Duodenal mucosa (tissue), 2 donors: ENCODE measurements around the gene CDK2AP2.

Experiments used
- H3K27ac ChIP-seq: one replicate; pipeline ENCODE4 v1.7.0; 2013; ENCODE audit warnings: low read depth, low read length
- H3K27me3 ChIP-seq, 2 donors: one replicate each; pipeline ENCODE4 v1.7.0; 2013; ENCODE audit warnings: low read length in 2 of 2, control low read depth in 1 of 2; ENCODE audit not compliant: insufficient read depth in 2 of 2, control insufficient read depth in 1 of 2
- H3K36me3 ChIP-seq, 2 donors: one replicate each; pipeline ENCODE4 v1.7.0; 2013; ENCODE audit warnings: low read length in 2 of 2, control low read depth in 1 of 2; ENCODE audit not compliant: insufficient read depth in 2 of 2, control insufficient read depth in 1 of 2
- H3K4me1 ChIP-seq, 2 donors: one replicate each; pipeline ENCODE4 v1.7.0; 2013; ENCODE audit warnings: low read length in 2 of 2, control low read depth in 1 of 2; ENCODE audit not compliant: insufficient read depth in 2 of 2, control insufficient read depth in 1 of 2
- H3K4me3 ChIP-seq, 2 donors: one replicate each; pipeline ENCODE4 v1.7.0; 2013; ENCODE audit warnings: low read length in 2 of 2, low read depth in 1 of 2
- H3K9ac ChIP-seq, 2 donors: one replicate each; pipeline ENCODE4 v1.7.0; 2013; ENCODE audit warnings: low read length in 2 of 2, low read depth in 1 of 2
- H3K9me3 ChIP-seq, 2 donors: one replicate each; pipeline ENCODE4 v1.7.0; 2013; ENCODE audit warnings: low read length in 2 of 2, control low read depth in 1 of 2; ENCODE audit not compliant: control insufficient read depth in 1 of 2

CDK2AP2 gene

GRCh38 chr11:67542169-67542568, 34.2 kb upstream of the CDK2AP2 start:
- Histone ChIP-seq H3K4me3 (no peak overlapping the region), H3K36me3 (no peaks in the 10 kb centered on the region), H3K27me3 (no peaks in the 10 kb centered on the region), H3K27ac (no peak overlapping the region), H3K4me1 (peaks cover 18 to 20% of the 10 kb centered on the region in 2 donors), H3K9ac (no peak overlapping the region), H3K9me3 (no peaks in the 10 kb centered on the region)

DNA sequence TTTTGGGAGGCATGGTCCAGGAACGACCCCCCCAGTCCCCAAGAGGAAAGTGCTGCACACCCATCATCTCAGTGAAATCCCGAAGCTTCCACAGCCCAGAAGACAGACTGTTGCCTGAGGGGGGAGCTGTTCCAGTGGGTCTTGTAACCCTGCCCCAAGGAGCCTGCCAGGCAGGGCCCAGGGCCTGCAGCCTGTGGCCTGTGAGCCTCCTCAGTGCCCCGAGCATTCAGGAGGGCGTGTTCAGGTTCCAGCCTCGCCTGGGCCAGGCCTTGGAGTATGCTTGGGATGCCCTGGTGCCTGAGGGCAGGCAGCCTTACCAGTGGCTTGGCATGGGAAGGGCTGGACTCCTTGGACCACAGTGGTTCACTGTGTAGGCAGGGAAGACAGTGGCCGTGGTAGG, 33.2 kb upstream of the CDK2AP2 start:
- Histone ChIP-seq H3K9ac (no peak overlapping the region), H3K27ac (no peak overlapping the region), H3K4me3 (no peak overlapping the region), H3K4me1 (peaks cover 20 to 26% of the 10 kb centered on the region in 2 donors), H3K36me3 (no peaks in the 10 kb centered on the region), H3K9me3 (no peaks in the 10 kb centered on the region), H3K27me3 (no peaks in the 10 kb centered on the region)

DNA sequence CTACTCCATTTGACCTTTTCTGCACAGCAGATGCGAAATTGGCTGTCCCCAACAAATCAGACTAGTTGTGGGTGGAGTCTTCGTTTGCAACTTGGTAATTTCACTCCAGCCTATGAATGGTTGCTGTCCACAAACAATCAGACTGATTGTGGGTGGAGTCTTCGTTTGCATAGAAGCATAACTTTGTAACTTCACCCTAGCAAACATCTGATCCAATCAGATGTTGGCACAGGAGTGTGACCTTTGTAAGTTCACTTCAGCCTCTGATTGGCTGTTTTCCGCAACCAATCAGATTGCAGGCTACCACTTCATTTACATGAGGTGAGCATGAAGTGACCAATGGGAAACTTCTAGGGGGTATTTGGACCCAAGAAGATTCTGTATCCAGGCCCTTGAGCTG, 31.6 kb upstream of the CDK2AP2 start:
- no peaks in the 10 kb centered on the region for H3K27me3 ChIP-seq
- H3K4me3 ChIP-seq, result no peak overlapping the region
- H3K9me3 ChIP-seq, result peaks cover 0 to 2% of the 10 kb centered on the region in 2 donors
- no peak overlapping the region for H3K9ac ChIP-seq
- no peaks in the 10 kb centered on the region for H3K36me3 ChIP-seq
- no peak overlapping the region for H3K27ac ChIP-seq
- peaks cover 11 to 19% of the 10 kb centered on the region in 2 donors for H3K4me1 ChIP-seq

GRCh38 chr11:67538823-67539505, 31.0 kb upstream of the CDK2AP2 start:
- no peak overlapping the region for H3K4me3 ChIP-seq

DNA sequence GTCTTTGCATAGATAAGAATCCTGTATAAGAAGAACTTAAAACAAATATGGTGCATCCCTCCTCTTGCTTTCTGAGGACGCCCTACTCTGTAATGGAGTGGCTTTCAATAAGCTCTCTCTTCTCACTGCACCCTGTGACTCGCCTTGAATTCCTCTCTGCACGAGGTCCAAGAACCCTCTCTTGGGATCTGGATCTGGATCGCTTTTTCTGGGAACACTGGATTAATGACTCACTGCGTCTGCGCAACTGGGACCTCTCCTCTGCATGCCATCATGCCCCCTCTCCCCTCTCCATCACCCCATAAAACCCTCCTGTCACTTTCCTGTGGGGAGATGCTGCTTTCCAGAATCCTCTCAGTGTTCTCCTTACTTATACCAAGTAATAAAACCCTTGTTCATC, 30.3 kb upstream of the CDK2AP2 start:
- Histone ChIP-seq H3K27me3 (no peaks in the 10 kb centered on the region), H3K27ac (no peak overlapping the region), H3K9me3 (peaks cover 3 to 7% of the 10 kb centered on the region in 2 donors), H3K36me3 (no peaks in the 10 kb centered on the region), H3K9ac (no peak overlapping the region), H3K4me3 (no peak overlapping the region), H3K4me1 (peaks cover 6 to 11% of the 10 kb centered on the region in 2 donors)

More at GRCh38 chr11:67538823-67539505, 31.0 kb upstream of the CDK2AP2 start:
- Histone ChIP-seq H3K4me1 (peaks cover 10 to 13% of the 10 kb centered on the region in 2 donors), H3K27me3 (no peaks in the 10 kb centered on the region), H3K27ac (no peak overlapping the region), H3K9ac (no peak overlapping the region), H3K36me3 (no peaks in the 10 kb centered on the region), H3K9me3 (peaks cover under 1 to 3% of the 10 kb centered on the region in 2 donors)

GRCh38 chr11:67535561-67535960, 27.6 kb upstream of the CDK2AP2 start:
- Histone ChIP-seq H3K36me3 (no peaks in the 10 kb centered on the region), H3K9me3 (peaks cover 3 to 9% of the 10 kb centered on the region in 2 donors), H3K4me3 (no peak overlapping the region), H3K27ac (no peak overlapping the region), H3K27me3 (no peaks in the 10 kb centered on the region), H3K4me1 (peaks cover 0 to 11% of the 10 kb centered on the region in 2 donors), H3K9ac (no peak overlapping the region)

GRCh38 chr11:67534070-67534679, 26.2 kb upstream of the CDK2AP2 start:
- no peak overlapping the region for H3K27ac ChIP-seq
- H3K4me3 ChIP-seq, result no peak overlapping the region
- no peak overlapping the region for H3K9ac ChIP-seq
- peaks cover 3 to 9% of the 10 kb centered on the region in 2 donors for H3K9me3 ChIP-seq
- H3K36me3 ChIP-seq, result no peaks in the 10 kb centered on the region
- H3K27me3 ChIP-seq, result no peaks in the 10 kb centered on the region
- H3K4me1 ChIP-seq, result peaks cover 0 to 11% of the 10 kb centered on the region in 2 donors

DNA sequence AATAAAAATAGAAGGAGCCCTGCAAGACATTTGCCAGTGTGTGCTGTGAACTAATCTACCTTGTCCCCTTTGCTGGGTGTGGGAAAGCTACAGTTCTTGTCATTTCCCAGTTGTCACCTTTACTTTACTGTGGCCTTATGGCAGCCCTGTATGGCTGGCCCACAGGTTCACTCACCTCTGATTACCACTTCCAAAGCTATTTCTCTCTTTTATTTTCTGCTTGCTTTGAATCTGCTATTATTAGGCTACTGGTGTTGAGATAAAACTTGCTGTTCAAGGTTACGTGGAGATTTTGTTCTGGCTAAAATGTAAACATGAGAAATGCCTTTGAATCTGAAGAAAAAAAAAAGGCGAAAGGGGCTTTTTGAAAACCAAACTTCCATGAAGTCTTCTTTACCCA, 24.9 kb upstream of the CDK2AP2 start:
- peaks cover 0 to 11% of the 10 kb centered on the region in 2 donors for H3K4me1 ChIP-seq
- peaks cover 3 to 9% of the 10 kb centered on the region in 2 donors for H3K9me3 ChIP-seq
- no peaks in the 10 kb centered on the region for H3K36me3 ChIP-seq
- H3K27me3 ChIP-seq, result no peaks in the 10 kb centered on the region
- H3K27ac ChIP-seq, result no peak overlapping the region
- no peak overlapping the region for H3K4me3 ChIP-seq
- no peak overlapping the region for H3K9ac ChIP-seq

DNA sequence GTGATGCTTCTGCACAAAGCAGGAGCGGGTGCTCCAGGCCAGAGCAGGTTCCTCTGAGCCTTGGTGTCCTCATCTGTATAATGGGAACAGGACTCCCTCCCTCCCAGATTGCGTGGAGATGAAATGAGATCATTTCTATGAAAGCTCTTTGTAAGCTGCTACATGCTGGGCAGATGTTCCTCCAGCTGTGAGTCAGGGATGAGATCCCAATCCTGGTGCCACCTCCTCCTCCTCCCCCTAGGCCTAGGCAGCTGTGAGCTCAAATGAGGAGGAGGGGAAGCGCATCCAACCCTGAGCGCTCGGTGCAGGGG, 22.3 kb upstream of the CDK2AP2 start:
- H3K36me3 ChIP-seq, result no peaks in the 10 kb centered on the region
- no peaks in the 10 kb centered on the region for H3K27me3 ChIP-seq
- H3K27ac ChIP-seq, result no peak overlapping the region
- peaks cover 3 to 9% of the 10 kb centered on the region in 2 donors for H3K9me3 ChIP-seq
- H3K4me3 ChIP-seq, result no peak overlapping the region
- no peak overlapping the region for H3K9ac ChIP-seq
- peaks cover 7% of the 10 kb centered on the region in 2 donors for H3K4me1 ChIP-seq

DNA sequence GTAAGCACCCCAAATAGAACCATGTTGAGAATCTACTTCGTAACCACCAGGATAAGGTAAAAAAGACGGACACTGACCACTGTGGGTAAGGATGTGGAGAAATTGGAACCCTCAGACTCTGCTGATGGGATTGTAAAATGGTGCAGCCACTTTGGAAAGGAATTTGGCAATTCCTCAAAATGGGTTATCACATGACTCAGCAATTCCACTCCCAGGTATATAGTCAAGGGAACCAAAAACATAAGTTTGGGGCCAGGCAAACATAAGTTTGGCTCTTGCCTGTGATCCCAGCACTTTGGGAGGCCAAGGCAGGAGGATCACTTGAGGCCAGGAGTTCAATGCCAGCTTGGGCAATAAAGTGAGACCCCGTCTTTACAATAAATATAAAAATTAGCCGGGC, 20.4 kb upstream of the CDK2AP2 start:
- no peaks in the 10 kb centered on the region for H3K36me3 ChIP-seq
- H3K4me3 ChIP-seq, result no peak overlapping the region
- no peak overlapping the region for H3K9ac ChIP-seq
- H3K9me3 ChIP-seq, result peaks cover 0 to 3% of the 10 kb centered on the region in 2 donors
- H3K27ac ChIP-seq, result no peak overlapping the region
- peaks cover 7 to 8% of the 10 kb centered on the region in 2 donors for H3K4me1 ChIP-seq
- H3K27me3 ChIP-seq, result no peaks in the 10 kb centered on the region
